NCI-H1930 (cell line): Measurements from ENCODE around the gene CNIH3.
"Not testable (repeated sequence)": the region's sequence is repeated elsewhere in the genome, so short reads cannot be mapped to it uniquely, and the experiment has no call there.

Experiments
- DNase-seq, 2 experiments: peaks; one replicate each; lab custom pipeline; 2025; lab: John Stamatoyannopoulos, UW

Gene CNIH3

GRCh38 chr1:224643653-224644052 lies 27.5 kb downstream of the CNIH3 start:
- DNase-seq: no peak

- DNase-seq: peak; percentile 6 to 39
Measured at GRCh38 chr1:224644553-224645154, 28.5 kb downstream of the CNIH3 start.

- DNase-seq: no peak
Measured at GRCh38 chr1:224647449-224647848, 31.3 kb downstream of the CNIH3 start.

GRCh38 chr1:224650290-224650689 lies 34.2 kb downstream of the CNIH3 start:
- DNase-seq: no peak

- DNase-seq: no peak
Measured at GRCh38 chr1:224651188-224651587, 35.1 kb downstream of the CNIH3 start.

GRCh38 chr1:224656392-224656791 lies 40.3 kb downstream of the CNIH3 start:
- DNase-seq: no peak

GRCh38 chr1:224660074-224660473 lies 44.0 kb downstream of the CNIH3 start:
- DNase-seq: no peak

- no peak for DNase-seq
Measured at GRCh38 chr1:224662870-224663269, 46.8 kb downstream of the CNIH3 start.

- no peak for DNase-seq
Measured at GRCh38 chr1:224665016-224665415, 48.9 kb downstream of the CNIH3 start.

GRCh38 chr1:224666078-224666477 lies 50.0 kb downstream of the CNIH3 start:
- DNase-seq: no peak

- no peak for DNase-seq
Measured at GRCh38 chr1:224666913-224667312, 50.8 kb downstream of the CNIH3 start.

- no peak for DNase-seq
Measured at GRCh38 chr1:224668984-224669383, 52.9 kb downstream of the CNIH3 start.

- no peak for DNase-seq
Measured at GRCh38 chr1:224669403-224669802, 53.3 kb downstream of the CNIH3 start.

GRCh38 chr1:224670506-224670905 lies 54.4 kb downstream of the CNIH3 start:
- DNase-seq: no peak

- DNase-seq: no peak
Measured at GRCh38 chr1:224671076-224671475, 55.0 kb downstream of the CNIH3 start.

- no peak for DNase-seq
Measured at GRCh38 chr1:224673141-224673540, 57.0 kb downstream of the CNIH3 start.

- no peak for DNase-seq
Measured at GRCh38 chr1:224675590-224675989, 59.5 kb downstream of the CNIH3 start.

GRCh38 chr1:224676551-224676950 lies 60.4 kb downstream of the CNIH3 start:
- DNase-seq: no peak

- no peak for DNase-seq
Measured at GRCh38 chr1:224678168-224678567, 62.1 kb downstream of the CNIH3 start.

GRCh38 chr1:224679606-224680005 lies 63.5 kb downstream of the CNIH3 start:
- no peak for DNase-seq

GRCh38 chr1:224681816-224682215 lies 65.7 kb downstream of the CNIH3 start:
- DNase-seq: no peak

- DNase-seq: no peak
Measured at GRCh38 chr1:224683936-224684335, 67.8 kb downstream of the CNIH3 start.

GRCh38 chr1:224684979-224685425 lies 68.9 kb downstream of the CNIH3 start:
- DNase-seq: no peak

- not testable (repeated sequence) for DNase-seq
Measured at GRCh38 chr1:224686140-224686539, 70.0 kb downstream of the CNIH3 start.
